Duodenal mucosa (tissue), 2 donors: ENCODE results near the gene TMEM19.

ENCODE experiments used
- H3K27ac ChIP-seq: one replicate; pipeline ENCODE4 v1.7.0; 2013; ENCODE audit warnings: low read depth, low read length
- H3K27me3 ChIP-seq, 2 donors: one replicate each; pipeline ENCODE4 v1.7.0; 2013; ENCODE audit warnings: low read length in 2 of 2, control low read depth in 1 of 2; ENCODE audit not compliant: insufficient read depth in 2 of 2, control insufficient read depth in 1 of 2
- H3K36me3 ChIP-seq, 2 donors: one replicate each; pipeline ENCODE4 v1.7.0; 2013; ENCODE audit warnings: low read length in 2 of 2, control low read depth in 1 of 2; ENCODE audit not compliant: insufficient read depth in 2 of 2, control insufficient read depth in 1 of 2
- H3K4me1 ChIP-seq, 2 donors: one replicate each; pipeline ENCODE4 v1.7.0; 2013; ENCODE audit warnings: low read length in 2 of 2, control low read depth in 1 of 2; ENCODE audit not compliant: insufficient read depth in 2 of 2, control insufficient read depth in 1 of 2
- H3K4me3 ChIP-seq, 2 donors: one replicate each; pipeline ENCODE4 v1.7.0; 2013; ENCODE audit warnings: low read length in 2 of 2, low read depth in 1 of 2
- H3K9ac ChIP-seq, 2 donors: one replicate each; pipeline ENCODE4 v1.7.0; 2013; ENCODE audit warnings: low read length in 2 of 2, low read depth in 1 of 2
- H3K9me3 ChIP-seq, 2 donors: one replicate each; pipeline ENCODE4 v1.7.0; 2013; ENCODE audit warnings: low read length in 2 of 2, control low read depth in 1 of 2; ENCODE audit not compliant: control insufficient read depth in 1 of 2

Gene TMEM19

GRCh38 chr12:71704920-71705319 lies 19.0 kb downstream of the TMEM19 start:
- Histone ChIP-seq H3K36me3 (peaks cover 8 to 13% of the 10 kb centered on the region in 2 donors), H3K9me3 (no peaks in the 10 kb centered on the region), H3K4me3 (no peak overlapping the region), H3K27me3 (no peaks in the 10 kb centered on the region), H3K27ac (no peak overlapping the region), H3K4me1 (peaks cover 0 to 4% of the 10 kb centered on the region in 2 donors), H3K9ac (no peak overlapping the region)

GRCh38 chr12:71708658-71709057 lies 22.8 kb downstream of the TMEM19 start:
- no peak overlapping the region for H3K4me3 ChIP-seq
- no peak overlapping the region for H3K9ac ChIP-seq
- H3K27ac ChIP-seq: no peak overlapping the region
- peaks cover 0 to 2% of the 10 kb centered on the region in 2 donors for H3K36me3 ChIP-seq
- H3K4me1 ChIP-seq: peaks cover 0 to 4% of the 10 kb centered on the region in 2 donors
- no peaks in the 10 kb centered on the region for H3K27me3 ChIP-seq
- peaks cover 0 to 5% of the 10 kb centered on the region in 2 donors for H3K9me3 ChIP-seq

GRCh38 chr12:71710276-71711125 lies 24.6 kb downstream of the TMEM19 start:
- peaks cover 0 to 10% of the 10 kb centered on the region in 2 donors for H3K9me3 ChIP-seq
- no peak overlapping the region for H3K4me3 ChIP-seq
- no peak overlapping the region for H3K27ac ChIP-seq
- peaks cover 0 to 4% of the 10 kb centered on the region in 2 donors for H3K4me1 ChIP-seq
- H3K27me3 ChIP-seq: no peaks in the 10 kb centered on the region
- peaks cover 0 to 2% of the 10 kb centered on the region in 2 donors for H3K36me3 ChIP-seq
- no peak overlapping the region for H3K9ac ChIP-seq

- no peak overlapping the region for H3K9ac ChIP-seq
- H3K4me3 ChIP-seq: no peak overlapping the region
- H3K9me3 ChIP-seq: peaks cover 0 to 5% of the 10 kb centered on the region in 2 donors
- no peak overlapping the region for H3K27ac ChIP-seq
- H3K27me3 ChIP-seq: no peaks in the 10 kb centered on the region
- H3K4me1 ChIP-seq: no peaks in the 10 kb centered on the region
- no peaks in the 10 kb centered on the region for H3K36me3 ChIP-seq
Measured at GRCh38 chr12:71718611-71719010, 32.7 kb downstream of the TMEM19 start.

GRCh38 chr12:71719647-71720370 lies 33.9 kb downstream of the TMEM19 start:
- Histone ChIP-seq H3K4me3 (no peak overlapping the region), H3K36me3 (no peaks in the 10 kb centered on the region), H3K27ac (no peak overlapping the region)

GRCh38 chr12:71721783-71722505 lies 36.1 kb downstream of the TMEM19 start:
- H3K27ac ChIP-seq: no peak overlapping the region
- no peaks in the 10 kb centered on the region for H3K36me3 ChIP-seq
- no peak overlapping the region for H3K9ac ChIP-seq
- H3K9me3 ChIP-seq: no peaks in the 10 kb centered on the region
- H3K4me1 ChIP-seq: no peaks in the 10 kb centered on the region
- H3K27me3 ChIP-seq: no peaks in the 10 kb centered on the region
- H3K4me3 ChIP-seq: no peak overlapping the region

More at GRCh38 chr12:71719647-71720370, 33.9 kb downstream of the TMEM19 start:
- Histone ChIP-seq H3K9me3 (no peaks in the 10 kb centered on the region), H3K9ac (no peak overlapping the region), H3K27me3 (no peaks in the 10 kb centered on the region), H3K4me1 (no peaks in the 10 kb centered on the region)

- no peak overlapping the region for H3K27ac ChIP-seq
- no peaks in the 10 kb centered on the region for H3K4me1 ChIP-seq
- H3K36me3 ChIP-seq: no peaks in the 10 kb centered on the region
- H3K9me3 ChIP-seq: no peaks in the 10 kb centered on the region
- no peak overlapping the region for H3K9ac ChIP-seq
- no peaks in the 10 kb centered on the region for H3K27me3 ChIP-seq
- no peak overlapping the region for H3K4me3 ChIP-seq
Measured at GRCh38 chr12:71725011-71725410, 39.1 kb downstream of the TMEM19 start.

- Histone ChIP-seq H3K9me3 (no peaks in the 10 kb centered on the region), H3K4me3 (no peak overlapping the region), H3K4me1 (no peaks in the 10 kb centered on the region), H3K27me3 (no peaks in the 10 kb centered on the region), H3K27ac (no peak overlapping the region), H3K36me3 (no peaks in the 10 kb centered on the region), H3K9ac (no peak overlapping the region)
Measured at GRCh38 chr12:71726548-71726947, 40.7 kb downstream of the TMEM19 start.

GRCh38 chr12:71727958-71728357 lies 42.1 kb downstream of the TMEM19 start:
- Histone ChIP-seq H3K9me3 (no peaks in the 10 kb centered on the region), H3K36me3 (no peaks in the 10 kb centered on the region), H3K9ac (no peak overlapping the region), H3K4me3 (no peak overlapping the region), H3K4me1 (no peaks in the 10 kb centered on the region), H3K27me3 (no peaks in the 10 kb centered on the region), H3K27ac (no peak overlapping the region)

GRCh38 chr12:71730936-71731335 lies 45.1 kb downstream of the TMEM19 start:
- Histone ChIP-seq H3K27ac (no peak overlapping the region), H3K4me3 (no peak overlapping the region), H3K9ac (no peak overlapping the region), H3K4me1 (no peaks in the 10 kb centered on the region), H3K9me3 (no peaks in the 10 kb centered on the region), H3K27me3 (no peaks in the 10 kb centered on the region), H3K36me3 (no peaks in the 10 kb centered on the region)
